Measurements from ENCODE around the gene TUBE1.

The TUBE1 gene

GRCh38 chr6:112033791-112034615, 53.3 kb downstream of the TUBE1 start:
- DNase-seq (ENCODE audit: low spot score): no peak

DNA sequence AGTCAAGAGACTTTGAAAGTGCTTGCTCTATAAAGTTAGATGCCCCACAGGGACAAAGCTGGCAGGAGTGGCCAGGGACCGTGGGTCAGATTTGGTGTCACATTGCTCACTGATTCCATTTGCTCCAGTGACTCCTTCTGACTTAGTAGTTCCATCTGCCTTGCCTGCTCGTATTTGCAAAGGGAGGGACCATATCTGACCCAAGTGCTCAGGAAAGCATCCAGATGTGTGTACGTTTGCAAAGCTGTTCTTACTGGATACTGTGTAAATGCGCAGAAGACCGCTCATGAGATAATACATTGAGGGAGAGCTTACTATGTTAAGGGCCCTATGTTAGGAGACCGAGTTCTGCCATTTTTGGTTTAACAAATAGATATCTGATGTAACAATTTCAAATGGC, 54.6 kb downstream of the TUBE1 start:
- no peak for DNase-seq (ENCODE audit: low spot score)

- no peak for DNase-seq (ENCODE audit: low spot score)
Observed at GRCh38 chr6:112031960-112032359, 55.3 kb downstream of the TUBE1 start.

GRCh38 chr6:112030961-112031660, 56.2 kb downstream of the TUBE1 start:
- peak; percentile 41 for DNase-seq (ENCODE audit: low spot score)

- no peak for DNase-seq (ENCODE audit: low spot score)
Observed at GRCh38 chr6:112030206-112030960, 56.9 kb downstream of the TUBE1 start.

DNA sequence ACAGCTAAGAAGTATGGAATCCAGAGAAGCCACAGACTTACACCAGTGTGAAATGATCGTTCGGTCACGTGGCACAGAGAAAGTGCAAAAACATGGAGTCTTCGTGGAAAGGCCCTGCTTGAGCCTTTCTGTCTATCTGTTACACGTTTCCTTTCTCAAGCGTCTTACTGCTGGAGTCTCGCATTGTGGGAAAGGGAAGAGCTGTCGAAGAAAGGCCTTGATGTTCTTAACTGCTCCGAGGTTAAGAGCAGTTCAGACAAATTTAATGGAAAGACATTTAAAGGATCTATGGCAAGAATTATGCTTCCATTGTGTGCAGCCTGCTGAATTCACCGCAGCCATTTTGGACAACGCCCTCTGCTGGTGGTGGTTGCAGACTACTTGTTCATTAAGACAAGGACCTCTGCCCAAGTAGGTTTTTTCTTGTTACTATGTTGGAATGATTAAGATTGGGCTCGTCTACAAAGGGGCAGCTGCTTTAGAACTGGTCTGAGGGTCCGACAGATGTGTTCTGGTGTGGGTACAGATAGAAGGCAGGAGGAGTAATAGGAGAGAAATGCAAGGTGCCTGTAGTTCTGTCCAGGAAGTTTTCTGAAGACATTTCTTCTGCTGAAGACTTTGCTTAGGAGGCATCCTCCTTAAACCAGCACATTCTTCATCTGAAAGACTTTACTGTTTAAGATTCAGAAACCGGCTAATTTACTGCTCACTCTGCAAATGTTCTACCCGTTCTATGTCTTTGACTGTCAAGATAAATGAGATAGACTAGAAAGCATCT, 58.0 kb downstream of the TUBE1 start:
- DNase-seq (ENCODE audit: low spot score): no peak

DNA sequence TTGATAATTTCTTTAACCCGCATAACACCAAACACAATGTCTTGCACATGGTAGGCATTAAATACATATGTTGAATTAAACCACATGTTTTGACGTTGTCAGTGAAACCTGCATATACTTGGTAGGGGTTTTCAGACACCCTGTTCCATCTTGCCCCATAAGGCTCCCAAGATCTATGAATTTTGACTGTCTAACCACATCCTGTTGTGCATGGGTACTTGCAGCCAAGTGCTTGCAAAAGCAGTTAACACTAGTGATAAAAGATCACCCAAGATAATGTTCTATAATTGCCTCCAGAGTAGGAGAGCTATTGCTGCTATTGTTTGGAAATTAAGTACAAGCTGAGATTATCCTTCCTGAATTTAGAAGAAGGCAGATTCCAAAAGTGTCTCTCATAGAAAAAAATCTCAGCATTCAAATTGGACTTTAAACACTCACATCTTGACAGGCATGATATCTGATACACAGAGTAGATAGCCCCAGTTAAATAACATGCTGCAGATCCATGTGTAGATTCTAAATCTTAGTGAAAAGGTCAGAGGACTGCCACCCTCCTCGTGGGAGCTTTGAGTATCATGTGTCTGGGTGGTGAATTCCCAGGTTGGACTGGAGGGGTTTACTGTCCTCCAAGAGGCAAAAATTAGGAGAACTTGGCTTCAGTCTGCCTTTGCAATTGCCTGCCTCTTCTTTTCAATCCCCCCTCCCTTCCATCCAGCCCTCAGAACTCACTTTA, 59.2 kb downstream of the TUBE1 start:
- DNase-seq (ENCODE audit: low spot score): no peak

DNA sequence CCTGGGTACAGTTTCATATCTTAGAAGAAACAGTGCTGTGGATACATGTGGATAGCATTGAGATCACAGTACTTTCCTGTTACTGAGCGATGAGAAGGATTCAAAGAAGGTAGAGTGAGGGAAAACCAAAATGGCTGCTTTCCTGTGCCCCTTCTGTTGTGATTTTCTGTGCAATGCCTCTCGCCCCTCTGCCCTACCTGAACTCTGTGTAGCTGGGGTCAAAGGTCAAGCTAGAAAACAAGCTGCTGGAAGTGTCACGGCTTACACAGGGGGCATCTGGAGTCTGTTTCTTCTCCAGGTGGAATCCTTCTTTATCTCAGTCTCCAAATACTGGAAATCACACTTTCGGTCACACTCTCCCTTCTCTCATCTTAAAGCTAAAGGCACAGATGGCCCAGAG, 60.3 kb downstream of the TUBE1 start:
- DNase-seq (ENCODE audit: low spot score): no peak

DNA sequence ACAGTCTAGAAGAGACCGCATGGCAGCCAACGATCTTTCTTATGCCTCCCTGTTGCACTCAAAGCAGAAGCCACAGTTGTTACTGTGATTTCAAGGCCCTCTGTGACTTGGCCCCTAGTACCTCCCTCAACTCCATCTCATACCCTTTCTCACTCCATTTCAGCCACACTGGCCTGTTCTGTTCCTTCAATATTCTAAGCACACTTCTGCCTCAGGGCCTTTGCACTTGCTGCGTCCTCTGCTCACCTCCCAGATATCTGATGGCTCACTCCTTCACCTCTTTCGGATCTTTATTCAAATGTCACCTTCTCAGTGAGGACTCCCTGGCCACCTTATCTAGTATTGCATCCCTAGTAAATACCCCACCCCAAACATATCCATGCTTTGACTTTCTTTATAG, 62.8 kb downstream of the TUBE1 start:
- DNase-seq (ENCODE audit: low spot score): no peak

DNA sequence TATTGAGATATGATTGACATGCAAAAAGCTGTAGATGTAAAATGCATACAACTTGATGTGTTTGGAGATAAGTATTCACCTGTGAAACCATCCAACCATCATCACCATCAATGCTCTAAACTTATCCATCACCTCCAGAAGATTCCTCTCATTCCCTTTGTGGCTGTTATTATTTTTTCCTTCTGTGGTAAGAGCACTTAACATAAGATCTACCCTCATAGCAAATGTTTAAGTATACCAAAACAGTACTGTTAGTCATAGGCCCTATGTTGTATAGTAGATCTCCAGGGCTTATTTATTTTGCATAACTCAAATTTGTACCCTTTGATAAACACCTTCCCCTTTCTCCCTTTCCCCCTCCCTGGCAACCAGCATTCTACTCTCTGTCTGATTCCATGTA, 64.5 kb downstream of the TUBE1 start:
- no peak for DNase-seq (ENCODE audit: low spot score)

DNA sequence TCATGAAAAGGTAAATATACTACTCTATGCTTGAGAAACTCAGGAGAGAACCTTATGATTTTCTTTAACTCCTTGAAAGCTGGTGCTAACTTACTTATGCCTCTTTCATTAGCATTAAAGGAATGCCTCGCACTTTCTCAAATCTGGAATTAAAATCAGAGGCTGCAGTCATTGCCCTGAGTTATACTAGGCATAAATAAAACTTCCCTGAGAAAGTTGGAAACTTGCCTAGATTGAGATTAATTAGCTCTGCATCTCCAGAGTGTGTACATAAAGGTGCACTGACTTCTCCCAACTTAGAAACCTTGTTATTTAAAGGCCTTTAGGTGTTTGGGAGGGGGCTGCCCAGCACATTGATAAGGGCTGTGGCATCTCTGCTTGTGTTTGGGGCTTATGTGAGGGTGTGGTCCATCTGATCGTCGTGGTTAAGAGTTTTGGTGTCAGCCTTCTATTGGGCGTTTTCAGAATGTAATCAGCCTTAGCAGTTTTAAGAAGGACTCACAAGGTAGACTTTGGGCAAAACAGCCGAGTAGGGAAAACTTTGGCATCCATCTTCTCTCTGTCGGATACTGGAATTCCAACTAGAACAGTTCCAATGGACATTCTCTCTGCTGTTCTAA, 65.5 kb downstream of the TUBE1 start:
- no peak for DNase-seq (ENCODE audit: low spot score)
